ENCODE results near the gene ARAP1.

DNA sequence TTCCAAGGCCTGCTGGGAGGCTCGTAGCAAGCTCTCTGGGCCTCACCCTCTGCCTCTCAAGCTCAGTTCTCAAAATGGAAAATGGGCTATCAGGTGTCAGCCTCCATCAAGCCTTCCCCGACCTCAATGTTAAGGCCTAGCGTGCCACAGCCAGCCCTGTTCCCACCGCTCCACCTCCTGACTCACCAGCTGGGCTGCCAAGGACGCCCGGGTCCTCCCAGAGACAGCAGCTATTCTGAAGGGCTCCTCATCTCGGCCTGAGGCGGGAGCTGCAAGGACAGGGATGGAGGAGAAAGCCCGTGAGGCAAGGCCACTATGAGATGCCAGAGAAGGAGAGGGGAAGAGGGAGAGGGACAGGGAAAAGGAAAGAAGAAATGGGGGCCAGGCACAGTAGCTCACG lies 19.9 kb downstream of the ARAP1 start:
- TF ChIP-seq, protein P1, sequence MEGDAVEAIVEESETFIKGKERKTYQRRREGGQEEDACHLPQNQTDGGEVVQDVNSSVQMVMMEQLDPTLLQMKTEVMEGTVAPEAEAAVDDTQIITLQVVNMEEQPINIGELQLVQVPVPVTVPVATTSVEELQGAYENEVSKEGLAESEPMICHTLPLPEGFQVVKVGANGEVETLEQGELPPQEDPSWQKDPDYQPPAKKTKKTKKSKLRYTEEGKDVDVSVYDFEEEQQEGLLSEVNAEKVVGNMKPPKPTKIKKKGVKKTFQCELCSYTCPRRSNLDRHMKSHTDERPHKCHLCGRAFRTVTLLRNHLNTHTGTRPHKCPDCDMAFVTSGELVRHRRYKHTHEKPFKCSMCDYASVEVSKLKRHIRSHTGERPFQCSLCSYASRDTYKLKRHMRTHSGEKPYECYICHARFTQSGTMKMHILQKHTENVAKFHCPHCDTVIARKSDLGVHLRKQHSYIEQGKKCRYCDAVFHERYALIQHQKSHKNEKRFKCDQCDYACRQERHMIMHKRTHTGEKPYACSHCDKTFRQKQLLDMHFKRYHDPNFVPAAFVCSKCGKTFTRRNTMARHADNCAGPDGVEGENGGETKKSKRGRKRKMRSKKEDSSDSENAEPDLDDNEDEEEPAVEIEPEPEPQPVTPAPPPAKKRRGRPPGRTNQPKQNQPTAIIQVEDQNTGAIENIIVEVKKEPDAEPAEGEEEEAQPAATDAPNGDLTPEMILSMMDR (IDR thresholded peaks at IDR 0.05; ENCODE audit: poor library complexity, severe bottlenecking): no peak
- TF ChIP-seq RAD21 (conservative IDR thresholded peaks at IDR 0.05) (no peak), EZH2 (IDR thresholded peaks at IDR 0.05; ENCODE audit: borderline replicate concordance, insufficient read depth, low read length, poor library complexity, severe bottlenecking) (no peak)
- TF ChIP-seq, protein P2, sequence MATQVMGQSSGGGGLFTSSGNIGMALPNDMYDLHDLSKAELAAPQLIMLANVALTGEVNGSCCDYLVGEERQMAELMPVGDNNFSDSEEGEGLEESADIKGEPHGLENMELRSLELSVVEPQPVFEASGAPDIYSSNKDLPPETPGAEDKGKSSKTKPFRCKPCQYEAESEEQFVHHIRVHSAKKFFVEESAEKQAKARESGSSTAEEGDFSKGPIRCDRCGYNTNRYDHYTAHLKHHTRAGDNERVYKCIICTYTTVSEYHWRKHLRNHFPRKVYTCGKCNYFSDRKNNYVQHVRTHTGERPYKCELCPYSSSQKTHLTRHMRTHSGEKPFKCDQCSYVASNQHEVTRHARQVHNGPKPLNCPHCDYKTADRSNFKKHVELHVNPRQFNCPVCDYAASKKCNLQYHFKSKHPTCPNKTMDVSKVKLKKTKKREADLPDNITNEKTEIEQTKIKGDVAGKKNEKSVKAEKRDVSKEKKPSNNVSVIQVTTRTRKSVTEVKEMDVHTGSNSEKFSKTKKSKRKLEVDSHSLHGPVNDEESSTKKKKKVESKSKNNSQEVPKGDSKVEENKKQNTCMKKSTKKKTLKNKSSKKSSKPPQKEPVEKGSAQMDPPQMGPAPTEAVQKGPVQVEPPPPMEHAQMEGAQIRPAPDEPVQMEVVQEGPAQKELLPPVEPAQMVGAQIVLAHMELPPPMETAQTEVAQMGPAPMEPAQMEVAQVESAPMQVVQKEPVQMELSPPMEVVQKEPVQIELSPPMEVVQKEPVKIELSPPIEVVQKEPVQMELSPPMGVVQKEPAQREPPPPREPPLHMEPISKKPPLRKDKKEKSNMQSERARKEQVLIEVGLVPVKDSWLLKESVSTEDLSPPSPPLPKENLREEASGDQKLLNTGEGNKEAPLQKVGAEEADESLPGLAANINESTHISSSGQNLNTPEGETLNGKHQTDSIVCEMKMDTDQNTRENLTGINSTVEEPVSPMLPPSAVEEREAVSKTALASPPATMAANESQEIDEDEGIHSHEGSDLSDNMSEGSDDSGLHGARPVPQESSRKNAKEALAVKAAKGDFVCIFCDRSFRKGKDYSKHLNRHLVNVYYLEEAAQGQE (IDR thresholded peaks at IDR 0.05; ENCODE audit: borderline replicate concordance): no peak

Data from neural cell (in vitro differentiated cells).